22Rv1 (cell line): ENCODE data around the gene SAMSN1.

Experiments used
- H3K27ac ChIP-seq: fragments of 450-650 bp; 2 replicates; pipeline ENCODE4 v1.5.1; 2017
- ZFX ChIP-seq: fragments of 450-650 bp; IDR thresholded peaks from 2 replicates; pipeline ENCODE4 v1.6.1; 2017; ENCODE audit warnings: antibody characterized with exemption, borderline replicate concordance
- TF ChIP-seq, protein P1 (sequence below): fragments of 450-650 bp; IDR thresholded peaks from 2 replicates; pipeline ENCODE4 v1.5.1; 2017; ENCODE audit warnings: mild to moderate bottlenecking

Gene SAMSN1

DNA sequence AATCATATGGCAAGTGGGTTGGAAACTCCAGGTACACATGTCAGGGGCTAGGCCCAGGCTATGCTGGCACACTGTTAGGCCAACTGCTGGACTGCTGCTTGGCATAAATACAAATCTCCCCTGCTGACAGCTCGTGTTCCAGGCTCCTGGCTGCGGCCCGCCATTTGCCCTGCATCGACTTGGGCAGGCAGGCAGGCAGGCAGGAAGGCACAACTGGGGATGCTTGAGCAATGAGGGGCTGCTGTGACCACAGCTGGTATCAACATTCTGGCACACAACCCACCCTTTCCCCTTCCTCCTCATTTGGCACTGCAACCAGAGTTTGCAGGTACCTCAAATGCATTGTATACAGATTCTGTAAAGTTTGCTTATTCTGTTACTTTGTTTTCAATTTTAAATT lies 53.2 kb downstream of the SAMSN1 start:
- TF ChIP-seq ZFX: no peak
- TF ChIP-seq, protein P1, sequence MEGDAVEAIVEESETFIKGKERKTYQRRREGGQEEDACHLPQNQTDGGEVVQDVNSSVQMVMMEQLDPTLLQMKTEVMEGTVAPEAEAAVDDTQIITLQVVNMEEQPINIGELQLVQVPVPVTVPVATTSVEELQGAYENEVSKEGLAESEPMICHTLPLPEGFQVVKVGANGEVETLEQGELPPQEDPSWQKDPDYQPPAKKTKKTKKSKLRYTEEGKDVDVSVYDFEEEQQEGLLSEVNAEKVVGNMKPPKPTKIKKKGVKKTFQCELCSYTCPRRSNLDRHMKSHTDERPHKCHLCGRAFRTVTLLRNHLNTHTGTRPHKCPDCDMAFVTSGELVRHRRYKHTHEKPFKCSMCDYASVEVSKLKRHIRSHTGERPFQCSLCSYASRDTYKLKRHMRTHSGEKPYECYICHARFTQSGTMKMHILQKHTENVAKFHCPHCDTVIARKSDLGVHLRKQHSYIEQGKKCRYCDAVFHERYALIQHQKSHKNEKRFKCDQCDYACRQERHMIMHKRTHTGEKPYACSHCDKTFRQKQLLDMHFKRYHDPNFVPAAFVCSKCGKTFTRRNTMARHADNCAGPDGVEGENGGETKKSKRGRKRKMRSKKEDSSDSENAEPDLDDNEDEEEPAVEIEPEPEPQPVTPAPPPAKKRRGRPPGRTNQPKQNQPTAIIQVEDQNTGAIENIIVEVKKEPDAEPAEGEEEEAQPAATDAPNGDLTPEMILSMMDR: no peak

DNA sequence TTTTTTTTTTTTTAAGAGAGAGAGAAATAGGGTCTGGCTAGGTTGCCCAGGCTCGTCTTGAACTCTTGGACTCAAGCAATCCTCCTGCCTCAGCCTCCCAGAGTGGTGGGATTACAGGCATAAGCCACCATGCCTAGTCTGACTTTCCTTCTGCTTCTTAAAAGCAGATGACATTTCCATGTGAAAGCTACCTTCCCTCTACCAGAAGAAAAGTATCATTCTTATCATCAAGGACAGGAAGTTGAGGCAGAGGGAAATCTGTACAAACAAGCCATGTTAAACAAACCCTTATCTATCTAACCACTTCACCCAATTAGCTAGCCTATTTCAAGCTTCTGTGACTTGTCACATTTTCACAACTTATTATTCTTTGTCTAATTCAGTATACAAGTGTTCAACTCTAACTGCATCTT lies 54.8 kb downstream of the SAMSN1 start:
- TF ChIP-seq ZFX: no peak
- no peak overlapping the region for H3K27ac ChIP-seq

More for the DNA sequence above, 53.2 kb downstream of the SAMSN1 start:
- H3K27ac ChIP-seq: no peak overlapping the region

DNA sequence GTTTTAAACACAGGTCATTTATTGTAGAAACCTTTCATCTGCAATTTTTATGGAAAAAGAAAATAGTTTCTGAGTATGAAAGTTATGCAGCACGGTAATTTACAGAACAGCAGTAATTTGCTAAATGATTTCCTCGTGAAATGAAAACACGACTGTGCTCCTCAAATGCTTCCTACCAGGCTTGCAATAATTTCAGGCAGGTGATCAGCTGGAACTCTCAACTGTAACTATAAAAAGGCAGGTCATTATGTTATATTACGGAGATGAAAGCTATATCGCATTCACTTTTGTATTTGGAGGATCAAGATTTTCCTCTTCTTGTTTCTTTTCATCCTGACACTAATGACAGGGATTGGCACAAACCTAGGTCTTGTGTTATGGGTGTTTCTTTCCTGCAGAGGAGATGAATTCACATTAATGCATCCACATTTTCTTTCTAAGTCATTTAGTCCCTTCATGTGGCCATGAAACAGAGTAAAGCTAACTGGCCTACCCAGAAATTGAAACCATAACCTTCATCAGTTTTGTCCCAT lies 57.4 kb downstream of the SAMSN1 start:
- no peak overlapping the region for H3K27ac ChIP-seq
- TF ChIP-seq ZFX: no peak
- TF ChIP-seq, protein P1: no peak

DNA sequence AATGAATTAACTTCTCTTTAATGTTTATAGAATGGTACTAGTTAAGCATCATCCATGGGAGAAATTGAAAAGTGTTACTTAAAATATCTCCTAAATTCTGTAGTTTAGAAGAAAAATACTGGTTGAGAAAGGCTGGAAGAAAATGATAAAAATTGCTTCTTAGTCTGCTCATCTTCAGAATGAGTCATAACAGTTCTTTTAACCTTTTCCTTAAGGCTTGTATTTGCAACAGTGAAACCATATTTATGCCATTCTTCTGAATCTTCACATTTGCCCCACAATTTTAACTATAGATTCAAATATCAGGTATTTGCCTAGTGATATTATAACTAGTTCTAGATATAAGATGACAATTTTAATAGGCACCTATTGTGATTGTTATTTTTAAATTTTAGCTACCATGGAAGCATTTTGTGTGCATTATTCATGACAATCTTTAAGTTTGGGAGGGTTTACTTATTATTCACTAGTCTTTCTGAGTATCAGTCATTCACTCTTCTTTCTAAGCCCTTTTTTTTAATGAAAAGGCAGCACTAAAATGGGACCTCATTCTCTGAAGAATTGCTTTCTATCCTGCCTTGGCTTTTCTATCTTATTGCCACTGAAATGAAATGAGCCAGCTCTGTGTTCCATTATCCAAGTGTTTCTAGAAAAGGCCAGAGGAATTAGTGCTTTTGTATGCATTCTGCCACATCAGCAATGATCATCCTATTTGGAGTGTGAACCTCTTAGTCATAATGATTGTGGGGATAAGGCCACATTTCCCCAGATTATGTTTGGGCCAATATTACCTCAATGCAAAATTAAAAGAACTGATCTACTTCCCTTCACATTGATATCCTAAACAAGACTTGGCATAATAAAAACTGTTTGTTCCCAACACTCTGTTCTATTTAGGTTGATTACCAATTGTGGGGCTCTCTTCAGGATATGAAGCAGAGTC lies 58.4 kb downstream of the SAMSN1 start:
- TF ChIP-seq ZFX: no peak
- TF ChIP-seq, protein P1: no peak
- H3K27ac ChIP-seq: no peak overlapping the region

DNA sequence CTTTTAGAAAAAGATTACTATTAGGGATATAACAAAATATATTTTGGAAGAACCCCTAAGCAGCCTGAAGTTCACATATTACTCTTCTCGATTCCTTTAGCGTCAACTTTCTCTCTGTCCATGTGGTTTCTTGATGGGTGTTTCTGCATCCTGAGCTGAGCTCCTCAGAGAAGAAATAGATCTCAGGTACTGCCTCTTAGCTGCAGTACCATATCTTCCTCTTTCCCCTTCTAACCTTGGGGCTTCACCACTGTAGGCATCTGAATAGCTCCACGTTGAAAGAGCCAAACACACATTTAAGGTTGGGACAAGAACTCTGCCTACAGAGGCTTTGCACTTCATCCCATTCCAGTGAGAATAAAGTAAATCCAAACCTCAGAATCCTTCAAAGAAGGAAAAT lies 59.2 kb downstream of the SAMSN1 start:
- no peak overlapping the region for H3K27ac ChIP-seq
- TF ChIP-seq, protein P1: no peak
- TF ChIP-seq ZFX: no peak

DNA sequence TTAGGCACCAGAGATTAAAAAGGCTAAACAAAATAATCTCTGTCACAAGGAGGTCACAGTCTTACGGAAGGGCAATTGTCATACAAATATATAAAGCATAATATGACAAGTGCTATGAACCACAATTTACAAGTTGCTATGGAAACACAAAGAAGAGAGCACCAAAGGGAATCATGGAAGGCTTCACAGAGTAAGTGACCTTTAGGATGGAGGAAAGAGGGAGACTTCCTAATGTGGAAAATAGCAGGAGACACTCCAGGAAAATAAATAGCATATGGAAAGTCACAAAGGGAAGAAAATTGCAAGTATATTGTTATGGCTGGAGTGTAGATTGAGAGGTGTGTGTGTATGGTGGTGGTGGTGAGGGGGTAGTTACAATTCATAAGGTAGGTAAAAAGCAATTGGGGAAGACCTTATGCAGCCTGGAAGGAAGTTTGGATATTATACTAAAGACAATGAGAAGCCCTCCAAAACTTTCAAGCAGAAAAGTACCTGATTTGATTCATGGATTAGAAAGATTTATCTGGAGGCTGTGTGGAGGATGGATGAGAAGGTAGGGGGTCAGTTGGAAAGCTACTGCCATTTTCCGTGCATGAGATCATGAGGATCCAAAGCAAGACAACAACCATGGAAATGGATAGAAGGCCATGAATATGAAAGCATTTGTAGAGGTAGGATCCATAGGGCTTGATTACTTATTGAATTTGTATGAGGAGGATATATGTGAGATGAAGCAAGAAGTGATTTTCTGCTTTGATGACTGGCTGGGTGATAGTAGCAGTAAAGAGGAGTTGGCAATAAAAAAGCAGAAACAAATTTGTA lies 61.7 kb downstream of the SAMSN1 start:
- H3K27ac ChIP-seq: no peak overlapping the region
- TF ChIP-seq, protein P1: no peak
- TF ChIP-seq ZFX: no peak

DNA sequence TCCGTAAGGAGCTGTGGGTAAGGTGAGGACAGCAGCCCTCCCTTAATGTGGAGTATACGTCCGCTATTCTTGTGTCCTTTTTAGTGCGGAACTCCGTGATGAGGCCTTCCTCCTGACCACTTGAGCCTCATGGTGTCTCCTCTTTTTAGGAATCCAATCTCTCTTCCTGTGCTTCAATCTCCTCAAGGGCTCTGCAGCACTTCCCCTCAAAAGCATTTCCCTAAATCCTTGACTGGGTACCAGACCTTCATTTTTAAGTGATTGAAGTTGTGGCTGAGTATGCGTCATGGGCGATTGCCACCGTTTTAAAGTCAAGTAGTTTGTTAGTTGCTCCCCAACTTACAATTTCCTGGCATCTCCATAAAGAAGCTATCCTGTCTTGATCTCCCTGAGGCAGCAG lies 62.8 kb downstream of the SAMSN1 start:
- H3K27ac ChIP-seq: no peak overlapping the region
- TF ChIP-seq ZFX: no peak
- TF ChIP-seq, protein P1: no peak
